ENCODE results near the gene NUAK2.

NUAK2 gene

DNA sequence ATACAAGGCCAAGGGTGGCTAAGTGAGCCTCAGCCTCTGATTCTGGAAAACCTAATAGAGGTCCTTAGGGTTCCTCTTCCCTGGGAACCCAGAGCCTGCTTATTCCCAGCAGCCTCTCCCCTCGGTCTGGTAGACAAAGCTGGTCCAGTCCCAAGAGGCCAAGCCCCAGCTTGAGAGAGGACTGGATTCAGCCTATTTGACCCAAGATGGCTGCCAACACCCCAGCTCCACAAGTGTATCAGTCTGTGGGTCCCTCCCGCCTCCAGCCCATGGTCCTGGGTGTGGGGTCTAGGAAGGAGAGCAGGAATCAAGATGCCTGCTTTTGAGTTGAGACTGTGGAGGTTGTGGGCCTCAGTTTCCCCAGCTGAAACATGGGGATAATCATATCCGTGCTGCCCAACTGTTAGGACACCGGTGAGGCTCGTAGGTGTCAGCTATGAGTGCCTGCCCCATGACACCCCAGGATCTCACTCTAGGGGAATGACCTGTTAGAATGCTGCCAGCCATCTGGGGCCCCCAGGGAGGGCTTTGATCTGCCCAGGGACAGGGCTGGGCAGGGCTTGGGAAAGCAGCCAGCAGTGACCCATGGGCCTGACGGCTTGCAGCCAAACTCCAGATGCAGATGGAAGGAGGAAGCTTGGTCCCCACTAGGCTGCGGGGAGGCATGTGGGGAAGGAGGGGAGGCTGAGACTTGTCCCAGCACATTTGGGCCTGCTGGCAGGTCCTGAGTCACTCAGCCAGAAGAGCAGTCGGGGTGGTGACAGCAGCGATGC is 45.4 kb downstream of the NUAK2 start:
- TF ChIP-seq TAF1 (IDR thresholded peaks at IDR 0.05; ENCODE audit: borderline replicate concordance, insufficient read depth, low read length): no peak
- no peak for TF ChIP-seq FOXP2 (optimal IDR thresholded peaks at IDR 0.05; ENCODE audit: borderline replicate concordance, extremely low read depth, extremely low read length, insufficient read depth)
- TF ChIP-seq REST (IDR thresholded peaks at IDR 0.05; ENCODE audit: insufficient read depth in 1 of 2, low read depth in 2 of 2, low read length in 2 of 2): no peak
- no peak for TF ChIP-seq SIN3A (IDR thresholded peaks at IDR 0.05; ENCODE audit: borderline replicate concordance, insufficient read depth, low read length)
- no peak for TF ChIP-seq POLR2AphosphoS5 (IDR thresholded peaks at IDR 0.05; ENCODE audit: low read depth, low read length)

DNA sequence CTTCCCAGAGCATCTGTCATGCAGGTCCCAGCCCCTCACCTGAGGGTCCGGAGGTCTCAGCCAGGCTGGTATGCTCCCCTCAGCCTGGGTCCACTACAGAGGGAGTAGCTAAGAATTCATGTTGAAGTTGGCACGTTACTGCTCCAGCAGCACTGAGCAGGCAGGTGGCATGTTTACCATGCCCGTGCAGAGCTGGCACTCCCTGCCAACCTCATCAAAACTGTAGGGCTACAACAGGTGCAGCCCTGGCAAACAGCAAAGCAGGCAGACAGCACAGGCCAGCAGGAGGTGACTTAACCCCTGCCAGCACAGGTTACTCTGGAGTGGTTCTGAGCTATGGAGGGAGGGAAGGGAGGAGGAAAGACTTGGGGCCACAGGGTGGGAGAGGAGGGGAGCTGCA is 46.4 kb downstream of the NUAK2 start:
- no peak for TF ChIP-seq POLR2AphosphoS5 (IDR thresholded peaks at IDR 0.05; ENCODE audit: low read depth, low read length)
- TF ChIP-seq SIN3A (IDR thresholded peaks at IDR 0.05; ENCODE audit: borderline replicate concordance, insufficient read depth, low read length): no peak
- no peak for TF ChIP-seq TAF1 (IDR thresholded peaks at IDR 0.05; ENCODE audit: borderline replicate concordance, insufficient read depth, low read length)
- TF ChIP-seq REST (IDR thresholded peaks at IDR 0.05; ENCODE audit: insufficient read depth in 1 of 2, low read depth in 2 of 2, low read length in 2 of 2): no peak
- TF ChIP-seq FOXP2 (optimal IDR thresholded peaks at IDR 0.05; ENCODE audit: borderline replicate concordance, extremely low read depth, extremely low read length, insufficient read depth): no peak

- TF ChIP-seq POLR2AphosphoS5 (IDR thresholded peaks at IDR 0.05; ENCODE audit: low read depth, low read length): no peak
These were observed 47.4 kb downstream of the NUAK2 start for GRCh38 chr1:205274041-205274691.

GRCh38 chr1:205273551-205273982 is 48.0 kb downstream of the NUAK2 start:
- TF ChIP-seq REST (IDR thresholded peaks at IDR 0.05; ENCODE audit: insufficient read depth in 1 of 2, low read depth in 2 of 2, low read length in 2 of 2): no peak
- TF ChIP-seq TAF1 (IDR thresholded peaks at IDR 0.05; ENCODE audit: borderline replicate concordance, insufficient read depth, low read length): no peak

- TF ChIP-seq TAF1 (IDR thresholded peaks at IDR 0.05; ENCODE audit: borderline replicate concordance, insufficient read depth, low read length) (no peak), REST (IDR thresholded peaks at IDR 0.05; ENCODE audit: insufficient read depth in 1 of 2, low read depth in 2 of 2, low read length in 2 of 2) (no peak), SIN3A (IDR thresholded peaks at IDR 0.05; ENCODE audit: borderline replicate concordance, insufficient read depth, low read length) (no peak), POLR2AphosphoS5 (IDR thresholded peaks at IDR 0.05; ENCODE audit: low read depth, low read length) (no peak), FOXP2 (optimal IDR thresholded peaks at IDR 0.05; ENCODE audit: borderline replicate concordance, extremely low read depth, extremely low read length, insufficient read depth) (no peak)
These were observed 49.0 kb downstream of the NUAK2 start for GRCh38 chr1:205272536-205272935.
